Measurements from ENCODE around the gene GRHPR. TPM values are rescaled to one million over a fixed set of nuclear protein-coding genes. Genes with fewer than 3 reads are reported as not detected.
"Not testable (repeated sequence)": the region's sequence is repeated elsewhere in the genome, so short reads cannot be mapped to it uniquely, and the experiment has no call there.

Gene GRHPR
- total RNA-seq, 1 donor from 2014 or later, result 104 TPM

- no peaks in the 10 kb centered on the region for H3K27me3 ChIP-seq (ENCODE audit: low read depth)
- intact Hi-C loops (cut with micrococcal nuclease), result no loop called here
Observed at GRCh38 chr9:37468620-37469019, 46.1 kb downstream of the GRHPR start.

GRCh38 chr9:37471942-37472684, 49.6 kb downstream of the GRHPR start:
- intact Hi-C loops (cut with micrococcal nuclease), result no loop called here
- Histone ChIP-seq H3K9me3 (replicated peaks) (peaks cover 16% of the 10 kb centered on the region), H3K4me3 (peak overlapping the region; percentile 57)

More at GRCh38 chr9:37468620-37469019, 46.1 kb downstream of the GRHPR start:
- H3K4me1 ChIP-seq, result peaks cover 37% of the 10 kb centered on the region
- H3K36me3 ChIP-seq, result no peaks in the 10 kb centered on the region
- no peak overlapping the region for H3K27ac ChIP-seq (replicated peaks)
- no peak overlapping the region for H3K4me3 ChIP-seq
- TF ChIP-seq, protein P1, sequence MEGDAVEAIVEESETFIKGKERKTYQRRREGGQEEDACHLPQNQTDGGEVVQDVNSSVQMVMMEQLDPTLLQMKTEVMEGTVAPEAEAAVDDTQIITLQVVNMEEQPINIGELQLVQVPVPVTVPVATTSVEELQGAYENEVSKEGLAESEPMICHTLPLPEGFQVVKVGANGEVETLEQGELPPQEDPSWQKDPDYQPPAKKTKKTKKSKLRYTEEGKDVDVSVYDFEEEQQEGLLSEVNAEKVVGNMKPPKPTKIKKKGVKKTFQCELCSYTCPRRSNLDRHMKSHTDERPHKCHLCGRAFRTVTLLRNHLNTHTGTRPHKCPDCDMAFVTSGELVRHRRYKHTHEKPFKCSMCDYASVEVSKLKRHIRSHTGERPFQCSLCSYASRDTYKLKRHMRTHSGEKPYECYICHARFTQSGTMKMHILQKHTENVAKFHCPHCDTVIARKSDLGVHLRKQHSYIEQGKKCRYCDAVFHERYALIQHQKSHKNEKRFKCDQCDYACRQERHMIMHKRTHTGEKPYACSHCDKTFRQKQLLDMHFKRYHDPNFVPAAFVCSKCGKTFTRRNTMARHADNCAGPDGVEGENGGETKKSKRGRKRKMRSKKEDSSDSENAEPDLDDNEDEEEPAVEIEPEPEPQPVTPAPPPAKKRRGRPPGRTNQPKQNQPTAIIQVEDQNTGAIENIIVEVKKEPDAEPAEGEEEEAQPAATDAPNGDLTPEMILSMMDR (IDR thresholded peaks at IDR 0.05; ENCODE audit: borderline replicate concordance), result no peak
- no peak for DNase-seq
- no peaks in the 10 kb centered on the region for H3K9me3 ChIP-seq (replicated peaks)

DNA sequence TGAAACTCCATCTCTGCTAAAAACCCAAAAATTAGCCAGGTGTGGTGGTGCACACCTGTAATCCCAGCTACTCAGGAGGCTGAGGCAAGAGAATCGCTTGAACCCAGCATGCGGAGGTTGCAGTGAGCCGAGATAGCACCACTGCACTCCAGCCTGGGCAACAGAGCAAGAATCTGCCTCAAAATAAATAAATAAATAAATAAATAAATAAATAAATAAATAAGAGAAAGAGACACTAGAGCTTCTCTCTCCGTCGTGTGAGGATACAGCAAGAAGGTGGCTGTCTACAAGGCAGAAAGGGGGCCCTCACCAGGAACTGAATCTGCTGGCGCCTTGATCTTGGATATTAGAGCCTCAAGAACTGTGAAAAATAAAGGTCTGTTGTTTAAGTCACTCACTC, 51.5 kb downstream of the GRHPR start:
- H3K4me1 ChIP-seq, result peaks cover 11% of the 10 kb centered on the region
- peaks cover 24% of the 10 kb centered on the region for H3K27me3 ChIP-seq (ENCODE audit: low read depth)
- H3K36me3 ChIP-seq; H3K4me3 ChIP-seq; intact Hi-C loops (cut with micrococcal nuclease); H3K27ac ChIP-seq (replicated peaks); DNase-seq: not testable (repeated sequence)
- H3K9me3 ChIP-seq (replicated peaks), result peaks cover 16% of the 10 kb centered on the region

More at GRCh38 chr9:37471942-37472684, 49.6 kb downstream of the GRHPR start:
- Histone ChIP-seq H3K36me3 (no peaks in the 10 kb centered on the region), H3K27me3 (ENCODE audit: low read depth) (peaks cover 5% of the 10 kb centered on the region), H3K4me1 (peaks cover 11% of the 10 kb centered on the region), H3K27ac (replicated peaks) (peak overlapping the region; percentile 77)
- DNase-seq, result no peak
- TF ChIP-seq, protein P1 (IDR thresholded peaks at IDR 0.05; ENCODE audit: borderline replicate concordance), result no peak

- Histone ChIP-seq H3K36me3 (no peaks in the 10 kb centered on the region), H3K27me3 (ENCODE audit: low read depth) (peaks cover 27% of the 10 kb centered on the region), H3K27ac (replicated peaks) (no peak overlapping the region), H3K4me3 (no peak overlapping the region), H3K9me3 (replicated peaks) (peaks cover 16% of the 10 kb centered on the region), H3K4me1 (peaks cover 11% of the 10 kb centered on the region)
- TF ChIP-seq, protein P1 (IDR thresholded peaks at IDR 0.05; ENCODE audit: borderline replicate concordance), result no peak
- no peak for DNase-seq
- intact Hi-C loops (cut with micrococcal nuclease), result no loop called here
Observed at GRCh38 chr9:37474438-37474837, 51.9 kb downstream of the GRHPR start.

DNA sequence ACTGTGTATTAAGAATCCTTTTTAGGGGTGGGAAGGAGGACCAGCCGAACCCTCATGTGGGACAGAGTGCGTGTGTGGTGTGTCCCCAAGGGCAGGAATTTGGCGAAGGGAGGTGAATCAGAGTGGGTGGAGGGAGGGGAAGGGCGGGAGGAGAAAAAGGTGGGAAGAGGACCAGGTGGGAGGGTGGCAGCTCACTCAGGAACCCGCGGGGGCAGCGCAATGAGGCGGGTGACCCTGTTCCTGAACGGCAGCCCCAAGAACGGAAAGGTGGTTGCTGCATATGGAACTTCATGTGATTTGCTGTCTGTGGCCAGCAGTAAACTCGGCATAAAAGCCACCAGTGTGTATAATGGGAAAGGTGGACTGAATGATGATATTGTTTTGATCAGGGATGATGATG, 54.4 kb downstream of the GRHPR start:
- DNase-seq, result no peak
- TF ChIP-seq, protein P1 (IDR thresholded peaks at IDR 0.05; ENCODE audit: borderline replicate concordance), result no peak
- Histone ChIP-seq H3K4me1 (peaks cover 9% of the 10 kb centered on the region), H3K4me3 (no peak overlapping the region), H3K27me3 (ENCODE audit: low read depth) (peaks cover 27% of the 10 kb centered on the region), H3K9me3 (replicated peaks) (peaks cover 16% of the 10 kb centered on the region), H3K27ac (replicated peaks) (no peak overlapping the region), H3K36me3 (no peaks in the 10 kb centered on the region)
- intact Hi-C loops (cut with micrococcal nuclease), result no loop called here

- H3K27ac ChIP-seq (replicated peaks); H3K4me3 ChIP-seq; H3K36me3 ChIP-seq; DNase-seq; H3K4me1 ChIP-seq; intact Hi-C loops (cut with micrococcal nuclease): not testable (repeated sequence)
- peaks cover 27% of the 10 kb centered on the region for H3K27me3 ChIP-seq (ENCODE audit: low read depth)
- H3K9me3 ChIP-seq (replicated peaks), result peaks cover 16% of the 10 kb centered on the region
Observed at GRCh38 chr9:37477443-37477842, 54.9 kb downstream of the GRHPR start.

GRCh38 chr9:37477987-37478619, 55.6 kb downstream of the GRHPR start:
- H3K4me3 ChIP-seq; DNase-seq; H3K27ac ChIP-seq (replicated peaks); H3K36me3 ChIP-seq; H3K4me1 ChIP-seq; intact Hi-C loops (cut with micrococcal nuclease): not testable (repeated sequence)
- Histone ChIP-seq H3K27me3 (ENCODE audit: low read depth) (peaks cover 27% of the 10 kb centered on the region), H3K9me3 (replicated peaks) (peaks cover 16% of the 10 kb centered on the region)
